A549 (cell line): ENCODE measurements around the gene HS3ST5. TPM values are rescaled to one million over a fixed set of nuclear protein-coding genes. Genes with fewer than 3 reads are reported as not detected.
A peak's percentile ranks its signal among the peaks of the same experiment; 100 is the strongest.
"Not testable (repeated sequence)": the region's sequence is repeated elsewhere in the genome, so short reads cannot be mapped to it uniquely, and the experiment has no call there.

Experiments
- ATAC-seq, 2 experiments: fragments of 200-7000 bp in 1 of 2; fragments of >200 bp in 1 of 2; cut with Nextera tagmentation in 1 of 2; cut with Tn5 transposase in 1 of 2; 3 replicates each; pipeline versions ENCODE4 v1.8.0 to v1.9.1; 2018 to 2020; ENCODE audit warnings: mild to moderate bottlenecking in 1 of 2, moderate library complexity in 1 of 2
- CTCF ChIA-PET: fragments of 300-600 bp; sonication (Branson Sonifier 250); formaldehyde crosslinking; extraction: SDS; loops from one replicate; lab custom pipeline; 2021; ENCODE audit warnings: antibody characterized with exemption, inconsistent platforms; lab: Yijun Ruan, JAX
- POLR2A ChIA-PET: fragments of 350-600 bp; formaldehyde crosslinking; extraction: SDS; loops from one replicate; lab custom pipeline; 2021; ENCODE audit warnings: antibody characterized with exemption, inconsistent platforms; lab: Yijun Ruan, JAX
- DNase-seq, 2 experiments: peaks; one replicate each; pipeline versions ENCODE4 v3.0.0 to v3.0.0-alpha.2; 2011 to 2016; ENCODE audit warnings: low read depth in 1 of 2, low spot score in 1 of 2
- FAIRE-seq: peaks from 2 replicates; lab custom pipeline; 2011; peaks lifted over from hg19 to GRCh38; lab: Jason Lieb, UNC
- H3K27ac ChIP-seq, 2 experiments: fragments of >200 bp; sonication (Bioruptor Twin); formaldehyde crosslinking; 3 replicates each; pipeline ENCODE4 v1.5.1; 2016 to 2017
- H3K4me1 ChIP-seq: fragments of >200 bp; sonication (Bioruptor Twin); formaldehyde crosslinking; 3 replicates; pipeline ENCODE4 v1.6.1; 2016
- H3K4me2 ChIP-seq: fragments of >200 bp; sonication (Bioruptor Twin); formaldehyde crosslinking; 3 replicates; pipeline ENCODE4 v1.6.1; 2016
- H3K4me3 ChIP-seq: fragments of >200 bp; sonication (Bioruptor Twin); formaldehyde crosslinking; 3 replicates; pipeline ENCODE4 v1.5.1; 2016
- H3K9me3 ChIP-seq: fragments of >200 bp; sonication (Bioruptor Twin); formaldehyde crosslinking; 3 replicates; pipeline ENCODE4 v1.6.1; 2016
- CBX8 ChIP-seq: fragments of 200-600 bp; sonication (generic); IDR thresholded peaks from 2 replicates; pipeline ENCODE4 v1.6.1; 2016
- CHD2 ChIP-seq: fragments of 150-350 bp; IDR thresholded peaks from 2 replicates; pipeline ENCODE4 v1.6.1; 2014; ENCODE audit warnings: low read length; ENCODE audit not compliant: partially characterized antibody
- EHF ChIP-seq: fragments of 250-450 bp; sonication (Bioruptor Pico); IDR thresholded peaks from 2 replicates; pipeline ENCODE4 v1.5.0; 2020; ENCODE audit warnings: mild to moderate bottlenecking
- ESRRA ChIP-seq: fragments of 150-350 bp; IDR thresholded peaks from 2 replicates; pipeline ENCODE4 v1.6.1; 2014; ENCODE audit warnings: mild to moderate bottlenecking, low read length, borderline replicate concordance
- FOSL2 ChIP-seq, 2 experiments: fragments of 450-650 bp in 1 of 2; fragments of >200 bp in 1 of 2; sonication (Bioruptor Twin) in 1 of 2; formaldehyde crosslinking; IDR thresholded peaks; 2 replicates each; pipeline versions ENCODE4 v1.5.0 to v1.6.1; 2016 to 2020; ENCODE audit warnings: mild to moderate bottlenecking in 1 of 2, moderate library complexity in 1 of 2
- FOXS1 ChIP-seq: fragments of 250-450 bp; sonication (Bioruptor Pico); IDR thresholded peaks from 2 replicates; pipeline ENCODE4 v1.5.0; 2020; ENCODE audit warnings: mild to moderate bottlenecking, moderate library complexity
- HDAC2 ChIP-seq: fragments of 200-600 bp; sonication (generic); IDR thresholded peaks from 2 replicates; pipeline ENCODE4 v1.6.1; 2016
- HES2 ChIP-seq: fragments of >200 bp; sonication (Bioruptor Twin); formaldehyde crosslinking; IDR thresholded peaks from 2 replicates; pipeline ENCODE4 v1.6.1; 2016
- HOXB13 ChIP-seq: fragments of 250-450 bp; sonication (Bioruptor Pico); IDR thresholded peaks from 2 replicates; pipeline ENCODE4 v1.5.0; 2020; ENCODE audit warnings: low read depth, mild to moderate bottlenecking, moderate library complexity
- JUNB ChIP-seq: fragments of >200 bp; sonication (Bioruptor Twin); formaldehyde crosslinking; IDR thresholded peaks from 2 replicates; pipeline ENCODE4 v1.6.1; 2016
- MAX ChIP-seq: IDR thresholded peaks from 2 replicates; pipeline ENCODE4 v1.6.1; 2012
- PHF8 ChIP-seq: fragments of 200-600 bp; sonication (generic); IDR thresholded peaks from 2 replicates; pipeline ENCODE4 v1.6.1; 2016; ENCODE audit warnings: low read depth, mild to moderate bottlenecking, antibody characterized with exemption, moderate library complexity, borderline replicate concordance
- TP53 ChIP-seq: fragments of 250-450 bp; sonication (Bioruptor Pico); IDR thresholded peaks from 2 replicates; pipeline ENCODE4 v1.5.0; 2021; ENCODE audit warnings: mild to moderate bottlenecking, moderate library complexity
- WGBS: methylation state at CpG from one replicate; pipeline ENCODE4 v1.1.6; 2017; ENCODE audit errors: missing lambda C conversion rate; 5-methylcytosine and 5-hydroxymethylcytosine counted together
- polyA plus RNA-seq, 4 experiments: library from polyadenylated mRNA; depleted of rRNA in 3 of 4; stranded (reverse); fragments of >200 nt; fragmentation: RNase III in 1 of 4; extraction: RNeasy Plus Mini Kit Qiagen cat#74134 plus additional on column Dnase treatment in 1 of 4; gene quantifications; 2 replicates in 3 of 4; 3 replicates in 1 of 4; pipeline ENCODE4 v1.2.3, GENCODE V29; 2011 to 2017
- TF ChIP-seq, protein P1 (sequence below): fragments of 250-450 bp; sonication (Bioruptor Pico); IDR thresholded peaks from 2 replicates; pipeline ENCODE4 v1.5.0; 2021; ENCODE audit warnings: mild to moderate bottlenecking, moderate library complexity, borderline replicate concordance
- TF ChIP-seq, protein P2 (sequence below): fragments of 250-450 bp; sonication (Bioruptor Pico); IDR thresholded peaks from 2 replicates; pipeline ENCODE4 v1.5.0; 2020; ENCODE audit warnings: low read depth, mild to moderate bottlenecking, moderate library complexity

HS3ST5 gene
- polyA plus RNA-seq, 2 of the 4 experiments (the other 2 are of a cell fraction), result not detected

GRCh38 chr6:114024746-114025145 is 318.1 kb downstream of the HS3ST5 start:
- ChIA-PET CTCF (interaction anchor here (0.6 kb wide), 1 partner anchor 1982 kb away, joined by 3 read pairs; no protein-coding TSS in a partner anchor), POLR2A (no interaction called here)

DNA sequence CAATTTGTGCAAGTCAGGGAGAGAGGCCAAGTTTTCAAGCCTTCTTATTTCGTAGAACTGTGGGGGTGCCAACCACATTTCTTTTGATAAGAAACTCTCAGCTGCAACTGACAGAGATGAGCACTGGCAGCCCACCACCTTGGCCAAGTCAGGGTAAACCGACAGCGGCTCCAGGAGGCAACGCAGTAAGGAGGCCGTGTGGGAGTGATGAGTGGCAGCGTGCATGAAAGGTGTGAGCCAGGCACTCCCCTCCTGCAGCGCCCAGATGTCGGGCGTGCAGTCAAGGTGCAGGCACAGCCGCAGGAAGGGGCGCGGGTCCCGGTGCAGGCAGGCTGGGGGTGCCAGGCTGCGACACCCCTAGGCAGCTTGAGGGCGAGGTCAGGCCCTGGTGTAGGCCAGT is 322.6 kb downstream of the HS3ST5 start:
- CTCF ChIA-PET, result no interaction called here
- H3K4me3 ChIP-seq, result no peak overlapping the region
- TF ChIP-seq CBX8, result no peak
- 81% methylated on average over 12 of the region's 15 CpGs for WGBS
- FAIRE-seq (no peak), ATAC-seq (no peak), DNase-seq (no peak)
- H3K4me2 ChIP-seq, result no peak overlapping the region
- peaks cover 6% of the 10 kb centered on the region; the same call in 1 of the 3 replicates for H3K4me1 ChIP-seq
- POLR2A ChIA-PET, result no interaction called here
- H3K9me3 ChIP-seq, result no peaks in the 10 kb centered on the region
- no peak overlapping the region for H3K27ac ChIP-seq

More at GRCh38 chr6:114024746-114025145, 318.1 kb downstream of the HS3ST5 start:
- Histone ChIP-seq H3K4me2 (no peak overlapping the region), H3K9me3 (no peaks in the 10 kb centered on the region), H3K4me1 (no peaks in the 10 kb centered on the region), H3K27ac (no peak overlapping the region), H3K4me3 (no peak overlapping the region)
- TF ChIP-seq EHF (CRISPR knock-in tag) (no peak), FOXS1 (CRISPR knock-in tag) (no peak), HES2 (no peak), MAX (no peak), HDAC2 (no peak), HOXB13 (CRISPR knock-in tag) (no peak), ESRRA (no peak)
- TF ChIP-seq, protein P1, sequence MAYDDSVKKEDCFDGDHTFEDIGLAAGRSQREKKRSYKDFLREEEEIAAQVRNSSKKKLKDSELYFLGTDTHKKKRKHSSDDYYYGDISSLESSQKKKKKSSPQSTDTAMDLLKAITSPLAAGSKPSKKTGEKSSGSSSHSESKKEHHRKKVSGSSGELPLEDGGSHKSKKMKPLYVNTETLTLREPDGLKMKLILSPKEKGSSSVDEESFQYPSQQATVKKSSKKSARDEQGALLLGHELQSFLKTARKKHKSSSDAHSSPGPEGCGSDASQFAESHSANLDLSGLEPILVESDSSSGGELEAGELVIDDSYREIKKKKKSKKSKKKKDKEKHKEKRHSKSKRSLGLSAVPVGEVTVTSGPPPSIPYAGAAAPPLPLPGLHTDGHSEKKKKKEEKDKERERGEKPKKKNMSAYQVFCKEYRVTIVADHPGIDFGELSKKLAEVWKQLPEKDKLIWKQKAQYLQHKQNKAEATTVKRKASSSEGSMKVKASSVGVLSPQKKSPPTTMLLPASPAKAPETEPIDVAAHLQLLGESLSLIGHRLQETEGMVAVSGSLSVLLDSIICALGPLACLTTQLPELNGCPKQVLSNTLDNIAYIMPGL, result no peak
- FAIRE-seq (no peak), ATAC-seq (no peak), DNase-seq (no peak)
- WGBS, result 54% methylated on average over 6 of the region's 6 CpGs

- H3K9me3 ChIP-seq, H3K27ac ChIP-seq, ATAC-seq, FAIRE-seq, POLR2A ChIA-PET, H3K4me3 ChIP-seq, H3K4me1 ChIP-seq, CTCF ChIA-PET: not testable (repeated sequence)
- DNase-seq, result peak in 1 of 2 experiments; percentile 6
- peak overlapping the region; percentile 45; the same call in 1 of the 3 replicates for H3K4me2 ChIP-seq
- 21% methylated on average over 6 of the region's 6 CpGs for WGBS
Measured at GRCh38 chr6:114017146-114017545, 325.7 kb downstream of the HS3ST5 start.

DNA sequence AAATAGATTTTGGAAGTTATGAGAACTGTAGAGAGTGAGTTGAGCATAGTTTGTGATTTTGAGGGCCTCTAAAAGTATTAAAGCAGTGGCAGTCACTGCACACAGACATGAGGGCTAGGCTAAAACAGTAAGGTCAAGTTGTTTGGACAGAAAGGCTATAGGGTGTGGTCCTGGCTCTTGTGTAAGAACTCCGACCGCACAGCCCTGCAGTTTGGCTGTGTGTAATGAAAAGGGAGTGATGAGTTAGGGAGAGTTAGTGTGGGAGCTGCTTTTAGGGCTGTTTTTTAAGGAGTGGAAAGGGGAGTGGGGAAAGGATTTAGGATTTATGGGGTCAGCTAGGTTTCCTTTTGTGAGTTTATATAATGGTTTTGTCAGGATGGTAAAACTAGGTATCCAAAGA is 328.7 kb downstream of the HS3ST5 start:
- H3K27ac ChIP-seq, CTCF ChIA-PET, H3K4me3 ChIP-seq, H3K4me1 ChIP-seq, DNase-seq, FAIRE-seq, H3K9me3 ChIP-seq, ATAC-seq, H3K4me2 ChIP-seq, POLR2A ChIA-PET: not testable (repeated sequence)
- 63% methylated on average over 2 of the region's 2 CpGs for WGBS

DNA sequence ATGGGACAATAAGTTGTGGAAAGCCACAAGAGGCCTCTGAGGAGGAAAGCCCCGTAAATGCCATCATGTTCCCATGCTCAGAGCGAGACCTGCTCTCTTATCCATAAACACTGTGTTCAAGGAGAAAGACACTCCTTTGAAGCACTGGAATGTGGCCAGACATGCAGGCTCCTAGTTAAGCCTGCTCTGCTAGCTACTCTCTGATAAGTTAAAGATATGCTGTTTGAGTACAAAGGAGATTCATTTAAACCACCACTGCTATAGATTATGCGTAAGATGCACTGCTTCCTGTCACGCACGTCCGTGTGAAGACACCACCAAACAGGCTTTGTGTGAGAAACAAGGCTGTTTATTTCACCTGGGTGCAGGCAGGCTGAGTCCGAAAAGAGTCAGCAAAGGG is 331.3 kb downstream of the HS3ST5 start:
- H3K27ac ChIP-seq, H3K4me1 ChIP-seq, H3K4me3 ChIP-seq, CTCF ChIA-PET, H3K4me2 ChIP-seq, ATAC-seq, POLR2A ChIA-PET, DNase-seq, FAIRE-seq, H3K9me3 ChIP-seq: not testable (repeated sequence)
- WGBS, result 80% methylated on average over 6 of the region's 7 CpGs

DNA sequence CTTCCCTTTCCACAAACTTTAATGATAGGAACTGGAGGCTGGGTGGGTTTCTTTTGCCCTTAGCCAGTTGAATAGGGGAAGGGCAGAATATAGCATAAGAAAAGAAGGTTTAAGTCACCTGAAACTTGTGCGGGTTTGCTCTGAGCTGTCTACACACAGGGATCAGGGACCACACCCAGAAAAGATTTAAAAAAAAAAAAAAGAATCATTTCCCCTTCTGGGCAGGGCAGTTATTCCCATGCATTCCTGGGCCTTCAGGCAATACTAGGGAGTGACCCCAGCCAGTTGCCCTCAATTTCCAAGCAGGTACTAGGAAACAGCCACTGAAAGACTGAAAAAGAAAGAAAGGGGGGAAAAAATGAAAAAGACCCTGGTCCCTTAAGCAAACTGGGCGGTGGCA is 332.3 kb downstream of the HS3ST5 start:
- ATAC-seq (no peak), DNase-seq (no peak), FAIRE-seq (no peak)
- H3K27ac ChIP-seq, result no peak overlapping the region
- ChIA-PET CTCF (no interaction called here), POLR2A (no interaction called here)
- H3K4me1 ChIP-seq, result no peaks in the 10 kb centered on the region
- 58% methylated on average over 2 of the region's 2 CpGs for WGBS
- no peak overlapping the region for H3K4me3 ChIP-seq
- no peak overlapping the region for H3K4me2 ChIP-seq
- H3K9me3 ChIP-seq, result no peaks in the 10 kb centered on the region
- no peak for TF ChIP-seq FOSL2 (IDR thresholded peaks at IDR 0.05)
- TF ChIP-seq FOSL2 (CRISPR knock-in tag; IDR thresholded peaks at IDR 0.05), result no peak
- TF ChIP-seq, protein P2, sequence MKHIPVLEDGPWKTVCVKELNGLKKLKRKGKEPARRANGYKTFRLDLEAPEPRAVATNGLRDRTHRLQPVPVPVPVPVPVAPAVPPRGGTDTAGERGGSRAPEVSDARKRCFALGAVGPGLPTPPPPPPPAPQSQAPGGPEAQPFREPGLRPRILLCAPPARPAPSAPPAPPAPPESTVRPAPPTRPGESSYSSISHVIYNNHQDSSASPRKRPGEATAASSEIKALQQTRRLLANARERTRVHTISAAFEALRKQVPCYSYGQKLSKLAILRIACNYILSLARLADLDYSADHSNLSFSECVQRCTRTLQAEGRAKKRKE, result no peak
- TF ChIP-seq JUNB, result no peak
- no peak for TF ChIP-seq PHF8
- no peak for TF ChIP-seq TP53 (CRISPR knock-in tag)
- TF ChIP-seq CHD2, result no peak
